LoVo (cell line): ENCODE results near the gene TTC22.
"Not testable (repeated sequence)": the region's sequence is repeated elsewhere in the genome, so short reads cannot be mapped to it uniquely, and the experiment has no call there.

ENCODE experiments used
- DNase-seq: peaks from one replicate; pipeline ENCODE4 v3.0.0-alpha.2; 2016; ENCODE audit warnings: low spot score

Gene TTC22

DNA sequence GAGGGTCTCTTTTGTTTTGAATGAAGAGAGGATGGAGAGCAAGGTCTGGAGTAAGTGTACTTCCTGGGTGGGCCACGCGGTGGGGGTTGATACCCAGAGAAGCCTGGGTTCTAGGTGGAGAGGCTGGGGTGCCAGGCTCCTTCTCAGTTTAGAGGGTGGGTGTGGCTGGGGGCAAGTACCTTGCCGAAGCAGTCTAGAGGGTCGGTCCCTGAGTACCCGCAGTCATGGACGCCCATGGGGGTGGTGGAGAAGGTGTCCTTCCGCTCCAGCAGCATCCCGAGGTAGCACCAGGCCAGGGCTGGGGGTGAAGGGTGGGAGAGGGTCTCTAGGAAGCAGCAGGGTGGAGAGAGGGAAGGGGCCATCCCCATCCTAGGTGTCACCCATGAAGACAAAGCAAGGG, 14.3 kb downstream of the TTC22 start:
- no peak for DNase-seq

DNA sequence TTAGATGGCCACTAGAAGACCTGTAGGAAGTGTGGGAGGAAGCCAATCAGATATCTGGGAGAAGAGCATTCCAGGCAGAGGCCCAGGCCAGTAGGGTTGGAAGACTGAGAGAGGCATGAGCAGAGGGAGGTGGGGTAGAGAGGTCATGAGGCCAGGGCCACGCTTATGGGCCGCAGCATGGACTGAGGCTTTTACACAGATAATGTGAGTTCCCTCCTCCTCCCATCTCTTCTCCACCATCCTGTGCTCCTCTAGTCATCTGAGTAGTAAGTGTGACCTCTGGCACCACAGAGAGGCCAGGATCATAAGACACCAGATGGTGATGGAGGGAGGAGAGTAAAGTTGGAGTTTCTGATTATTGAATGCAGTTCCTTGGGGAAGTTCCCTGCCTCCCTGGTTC, 17.1 kb downstream of the TTC22 start:
- no peak for DNase-seq

DNA sequence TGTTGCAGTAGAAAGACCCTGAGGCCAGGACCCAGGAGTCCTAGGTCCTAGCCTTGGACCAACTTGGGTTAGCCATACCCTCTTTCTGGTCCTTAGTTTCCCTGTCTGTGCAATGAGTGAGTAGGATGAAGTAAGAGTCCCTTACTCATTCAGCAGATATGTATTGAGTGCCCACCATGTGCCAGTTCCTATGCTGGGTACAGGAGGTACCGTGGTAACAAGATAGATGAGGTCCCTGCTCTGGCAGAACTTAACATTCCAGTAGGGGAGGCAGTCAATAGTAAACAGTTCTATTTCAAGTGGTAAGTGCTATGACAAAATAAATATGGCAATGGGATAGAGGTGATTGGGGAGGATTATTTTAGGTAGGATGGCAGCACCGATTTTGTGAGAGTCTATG, 18.5 kb downstream of the TTC22 start:
- DNase-seq, result no peak

DNA sequence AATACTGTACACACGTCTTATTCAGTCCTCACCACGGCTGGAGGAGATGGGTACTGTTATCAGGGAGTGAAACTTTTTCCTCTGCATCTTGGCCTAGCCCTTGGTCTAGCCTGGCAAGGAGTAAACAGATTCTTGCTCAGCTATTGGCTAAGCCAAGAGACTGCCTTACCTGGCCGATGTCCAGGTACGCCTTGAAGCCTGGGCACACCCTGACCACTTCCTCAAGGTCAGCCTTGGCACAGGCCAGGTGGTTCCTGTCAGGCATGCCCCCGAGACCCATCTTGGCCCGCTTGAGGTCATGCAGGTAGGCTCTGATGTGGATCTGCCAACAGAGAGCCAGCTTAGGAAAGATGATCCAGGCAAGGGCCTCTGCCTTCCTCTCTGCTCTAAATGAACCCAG, 19.0 kb downstream of the TTC22 start:
- no peak for DNase-seq

DNA sequence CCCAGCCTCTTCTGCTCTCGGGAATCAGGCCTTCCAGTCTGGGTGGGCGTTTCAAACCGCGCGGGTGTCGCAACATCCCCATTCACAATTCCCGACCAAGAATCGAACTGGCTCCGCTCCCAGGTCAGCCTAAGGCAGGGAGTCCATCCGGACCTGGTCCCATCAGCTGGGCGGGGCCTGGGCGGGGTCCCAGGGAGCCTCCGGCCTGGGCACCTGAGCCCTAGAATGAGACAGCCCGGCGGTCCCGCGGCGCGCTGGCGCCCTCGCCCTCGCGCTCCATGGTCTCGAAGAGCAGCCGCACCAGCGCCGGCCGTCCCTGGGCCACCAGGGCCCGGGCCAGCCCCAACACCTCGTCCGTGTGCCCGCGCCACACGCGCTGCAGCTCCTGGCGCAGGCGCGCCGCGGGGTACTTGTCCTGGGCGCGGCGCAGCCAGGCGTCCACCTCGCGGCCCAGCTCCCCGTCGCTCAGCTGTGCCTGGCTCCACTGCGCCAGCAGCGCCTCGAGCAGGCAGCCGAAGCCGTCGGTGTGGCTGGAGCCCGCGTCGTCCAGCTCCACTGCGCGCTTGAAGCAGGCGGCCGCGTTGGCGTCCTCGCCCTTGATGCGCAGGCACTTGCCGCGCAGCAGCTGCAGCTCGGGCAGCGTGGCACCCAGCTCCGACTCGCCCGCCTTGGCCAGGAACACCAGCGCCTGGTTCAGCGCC, 19.9 kb downstream of the TTC22 start:
- DNase-seq, result no peak

DNA sequence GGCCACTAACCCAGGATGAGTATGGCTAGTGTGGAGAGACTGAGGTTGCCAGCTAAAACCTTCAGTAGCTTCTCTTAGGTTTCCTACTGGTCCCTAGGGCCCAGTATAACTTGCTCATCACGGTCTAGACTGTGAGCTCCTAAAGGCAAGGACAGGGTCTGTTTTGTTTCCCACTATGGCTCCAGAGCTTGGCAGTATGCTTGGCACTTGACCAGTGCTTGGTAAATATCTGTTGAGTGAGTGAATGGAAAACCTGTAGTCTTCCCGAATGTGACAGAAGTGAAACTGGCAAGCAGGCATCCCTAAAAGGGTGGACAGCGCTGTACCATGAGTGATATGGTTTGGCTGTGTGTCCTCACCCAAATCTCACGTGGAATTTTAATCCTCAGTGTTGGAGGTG, 23.7 kb downstream of the TTC22 start:
- DNase-seq, result no peak

DNA sequence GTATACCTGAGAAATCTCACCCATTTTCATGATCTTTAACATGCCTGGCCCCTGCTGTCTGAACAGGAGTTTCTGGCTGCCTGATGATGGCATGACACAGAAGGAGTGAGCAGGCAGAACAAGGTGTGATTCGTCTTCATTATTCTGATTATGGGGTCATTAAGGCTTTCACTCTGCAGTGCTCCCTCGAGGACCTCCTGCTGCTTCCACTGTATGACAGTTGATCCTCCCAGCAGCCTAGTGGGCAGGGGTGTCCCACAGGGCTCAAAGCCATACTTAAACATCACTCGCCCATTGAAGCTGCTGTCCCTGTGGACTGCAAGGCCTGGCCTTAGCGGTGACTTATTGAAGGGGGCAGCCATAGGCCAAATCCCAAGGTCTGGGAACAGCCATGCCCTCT, 24.1 kb downstream of the TTC22 start:
- no peak for DNase-seq

DNA sequence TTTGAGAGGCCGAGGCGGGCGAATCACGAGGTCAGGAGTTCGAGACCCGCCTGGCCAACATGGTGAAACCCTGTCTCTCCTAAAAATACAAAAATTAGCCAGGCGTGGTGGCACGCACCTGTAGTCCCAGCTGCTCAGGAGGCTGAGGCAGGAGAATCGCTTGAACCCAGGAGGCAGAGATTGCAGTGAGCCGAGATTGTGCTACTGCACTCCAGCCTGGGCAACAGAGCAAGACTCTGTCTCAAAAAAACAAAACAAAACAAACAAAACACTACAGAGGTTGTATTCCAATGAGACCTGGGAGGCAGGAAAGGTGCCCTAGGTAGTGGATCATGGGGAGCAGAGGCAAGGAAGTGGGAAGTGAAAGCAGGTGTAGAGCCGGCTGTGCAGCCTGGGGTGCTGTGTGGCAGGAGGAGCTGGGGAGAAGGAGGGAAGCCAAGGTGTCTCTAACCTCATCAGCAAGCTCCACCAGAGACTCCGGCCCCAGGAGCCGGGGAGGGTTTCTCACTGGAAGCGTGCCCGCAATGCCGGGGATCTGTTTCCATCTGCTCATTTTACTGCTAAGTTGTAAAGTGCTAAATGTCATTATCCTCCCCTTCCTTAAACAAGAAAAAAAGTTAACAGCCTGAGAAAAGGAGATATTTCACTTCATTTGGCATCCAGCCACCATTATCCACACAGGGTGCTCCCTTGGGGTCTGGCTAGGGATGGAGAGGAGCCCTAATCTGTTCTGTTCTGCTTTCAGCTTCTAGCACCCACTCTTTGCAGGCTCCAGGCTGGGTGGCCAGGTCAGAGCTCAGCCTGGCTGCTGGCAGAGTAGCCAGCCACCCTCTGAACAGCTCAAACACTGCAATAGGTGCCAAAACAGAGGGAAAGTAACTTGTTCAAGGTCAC, 25.0 kb downstream of the TTC22 start:
- not testable (repeated sequence) for DNase-seq

DNA sequence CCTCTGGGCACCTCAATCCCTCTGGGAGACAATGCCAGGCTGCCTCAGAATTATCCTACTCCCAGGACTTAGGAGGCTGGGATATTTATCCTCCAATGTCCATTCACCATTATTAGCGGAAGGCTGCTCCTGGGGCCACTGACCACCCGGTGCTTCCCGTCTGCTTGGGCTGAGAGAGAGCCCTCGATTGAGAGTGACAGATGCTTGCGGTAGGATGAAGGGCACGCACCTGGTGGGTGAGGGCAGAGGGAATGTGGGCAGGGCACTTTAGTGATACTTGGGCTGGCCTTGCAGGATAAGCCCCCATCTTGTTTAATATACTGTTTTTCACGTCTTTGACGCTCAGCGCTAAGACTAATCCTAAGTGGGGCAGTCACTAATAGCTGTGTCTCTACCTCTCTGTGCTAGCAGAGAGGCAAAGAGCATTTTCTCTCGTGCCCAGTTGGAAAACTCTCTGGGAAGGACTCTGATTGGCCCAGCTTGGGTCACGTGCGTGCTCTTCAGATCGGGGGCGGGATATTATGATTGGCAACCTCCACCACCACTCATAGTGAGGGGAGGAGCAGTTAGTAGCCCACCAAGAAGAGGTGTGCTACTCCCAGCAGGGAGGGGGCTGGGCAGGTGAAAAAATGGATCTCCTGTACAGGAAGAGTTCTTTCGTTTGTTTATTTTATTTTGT, 26.2 kb downstream of the TTC22 start:
- DNase-seq, result no peak

DNA sequence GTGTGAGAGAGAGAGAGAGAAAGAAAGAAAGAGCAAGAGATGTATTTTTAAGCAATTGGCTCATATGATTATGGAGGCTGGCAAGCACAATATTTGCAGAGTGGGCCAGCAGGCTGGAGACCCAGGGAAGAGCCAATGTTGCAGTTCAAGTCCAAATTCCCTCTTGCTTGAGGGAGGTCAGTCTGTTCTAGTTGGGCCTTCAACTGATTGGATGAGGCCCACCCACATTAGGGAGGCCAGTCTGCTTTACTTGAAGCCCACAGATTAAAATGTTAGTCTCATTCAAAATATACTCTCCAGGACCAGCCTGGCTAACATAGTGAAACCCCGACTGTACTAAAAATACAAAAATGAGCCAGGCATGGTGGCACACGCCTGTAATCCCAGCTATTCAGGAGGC, 28.2 kb downstream of the TTC22 start:
- DNase-seq, result no peak

DNA sequence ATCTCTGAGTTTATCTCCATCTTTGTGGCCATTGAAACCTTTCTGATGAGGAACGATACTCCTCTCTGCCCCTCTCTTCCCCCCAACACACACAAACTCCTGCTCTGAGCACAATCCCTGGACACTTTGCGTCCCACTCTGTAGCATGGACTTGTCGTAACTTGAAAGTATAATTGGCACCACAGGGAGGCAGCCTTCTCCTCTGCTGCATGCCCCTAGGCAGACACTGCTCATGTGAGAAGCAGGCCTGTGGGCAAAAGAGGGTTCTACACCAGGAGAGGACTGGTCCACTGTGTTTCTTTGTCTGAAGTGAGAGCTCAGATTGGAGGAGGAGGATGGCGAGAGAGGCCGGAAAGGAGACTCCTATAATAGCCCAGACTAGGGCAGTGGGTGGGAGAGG, 33.0 kb downstream of the TTC22 start:
- DNase-seq, result no peak

DNA sequence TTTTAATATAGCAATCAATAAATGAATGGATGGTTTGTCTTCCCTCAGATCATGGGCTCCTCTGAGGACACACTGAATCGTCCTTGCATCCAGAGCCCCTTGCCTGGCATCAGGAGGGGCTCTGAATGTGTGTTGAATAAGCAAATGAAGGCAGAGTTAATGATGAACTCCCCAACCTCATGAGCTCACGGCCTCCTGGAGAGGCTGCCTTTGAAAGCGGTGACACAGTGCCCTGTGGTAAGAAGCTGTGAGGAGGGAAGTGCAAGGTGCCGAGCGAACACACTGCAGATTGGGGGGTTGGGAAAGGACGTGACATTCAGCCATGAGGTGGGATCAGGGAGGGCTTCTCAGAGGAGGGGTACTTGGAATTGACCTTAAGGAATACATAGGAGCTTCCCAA, 33.6 kb downstream of the TTC22 start:
- DNase-seq, result no peak

DNA sequence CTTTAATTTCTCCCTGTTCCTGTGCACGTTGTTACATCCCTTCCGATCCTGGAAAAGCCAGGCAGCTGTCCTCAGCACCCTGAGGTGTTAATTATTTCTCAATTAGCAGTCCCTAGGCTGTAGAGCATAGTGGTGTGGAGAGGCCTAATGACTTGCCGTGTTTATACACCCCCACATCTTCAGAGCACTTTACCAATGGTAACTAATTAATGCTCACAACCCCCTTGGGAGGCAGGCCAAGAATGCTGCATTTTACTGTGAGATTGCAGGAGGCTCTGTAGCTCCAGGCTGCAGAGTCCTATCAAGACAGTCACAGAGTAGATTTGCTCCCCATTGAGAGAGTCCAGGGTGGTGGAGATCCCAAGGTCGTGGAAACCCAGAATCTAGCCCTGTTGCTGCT, 34.4 kb downstream of the TTC22 start:
- no peak for DNase-seq

DNA sequence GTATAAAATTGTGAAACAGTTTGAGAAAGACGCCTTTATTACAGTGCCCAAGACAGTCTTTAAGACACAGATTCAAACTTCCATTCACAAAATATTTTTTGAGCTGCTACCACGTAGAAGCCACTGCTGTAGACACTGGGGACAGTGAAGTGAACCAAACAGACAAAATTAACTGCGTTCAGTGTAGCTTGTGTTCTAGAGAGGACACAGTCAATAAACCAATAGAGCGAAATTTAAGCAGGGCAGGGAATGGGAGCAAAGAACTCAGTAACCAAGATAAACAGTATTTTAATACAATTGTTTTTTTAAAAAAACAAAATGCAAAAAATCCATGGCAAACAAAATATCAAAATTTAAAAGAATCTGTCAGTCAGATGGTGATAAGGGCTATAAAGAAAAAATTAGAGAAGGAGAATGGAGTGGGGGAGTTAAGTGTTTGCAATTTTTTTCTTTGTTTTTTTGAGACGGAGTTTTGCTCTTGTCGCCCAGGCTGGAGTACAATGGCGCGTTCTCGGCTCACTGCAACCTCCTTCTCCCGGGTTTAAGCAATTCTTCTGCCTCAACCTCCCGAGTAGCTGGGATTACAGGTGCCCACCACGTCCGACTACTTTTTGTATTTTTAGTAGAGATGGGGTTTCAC, 36.1 kb downstream of the TTC22 start:
- DNase-seq, result no peak

DNA sequence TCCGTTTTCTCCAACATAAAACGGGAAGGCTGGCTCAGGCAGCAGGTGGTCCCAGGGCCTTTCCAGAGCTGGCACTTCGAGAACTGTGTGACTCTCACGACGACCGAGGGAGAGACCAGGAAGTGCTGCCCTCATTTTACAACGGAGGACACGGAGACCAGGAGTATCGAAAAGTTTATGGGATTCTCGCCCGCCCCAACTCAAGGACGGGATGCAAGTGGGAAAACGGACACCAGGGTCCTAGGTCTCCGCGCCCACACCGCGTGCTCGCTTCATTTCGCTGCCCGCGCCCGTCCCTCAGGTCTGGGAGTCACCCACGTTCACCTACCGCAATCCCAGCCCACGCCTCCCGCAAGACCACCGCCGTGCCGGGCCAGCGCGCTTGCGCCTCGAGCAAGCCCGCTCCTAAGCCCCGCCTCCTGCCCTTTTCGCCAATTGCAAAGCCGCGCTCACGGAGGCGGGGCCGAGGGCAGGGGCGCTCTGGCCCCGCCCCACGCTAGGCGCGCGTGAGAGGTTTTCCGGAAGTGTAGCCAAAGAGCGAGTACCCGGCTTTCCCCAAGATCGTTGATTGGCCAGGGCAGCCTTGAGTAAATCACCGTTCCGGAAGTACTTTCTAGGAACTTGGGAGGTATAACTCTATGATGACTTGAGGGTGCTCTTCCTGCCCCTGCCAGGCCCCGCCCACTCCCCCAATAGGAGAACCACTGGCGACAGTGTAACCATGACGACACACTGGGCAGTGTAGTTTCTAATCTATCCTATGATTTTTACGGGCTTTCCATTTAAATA, 36.8 kb downstream of the TTC22 start, which contains the start of gene PARS2:
PARS2 (minus strand) TSS at position 391 of the 789 bp plus-strand sequence. CDS start 5,362 bp downstream, outside the sequence.
- peak; percentile 100 for DNase-seq

DNA sequence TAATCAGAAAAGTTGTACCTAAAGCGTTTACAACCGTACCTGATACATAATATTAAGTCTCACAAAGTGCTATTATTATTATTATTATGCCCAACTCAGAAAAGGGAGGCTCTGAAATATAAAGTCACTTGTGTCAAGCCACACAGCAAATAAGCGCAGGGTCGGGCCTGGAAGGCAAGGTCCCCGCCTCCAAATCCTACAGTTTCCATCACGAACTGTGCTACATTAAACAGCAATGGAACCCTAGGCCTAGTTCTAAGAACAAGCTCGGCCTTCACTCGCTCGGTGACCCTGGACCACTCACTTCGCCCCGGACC, 37.3 kb downstream of the TTC22 start:
- DNase-seq, result no peak

DNA sequence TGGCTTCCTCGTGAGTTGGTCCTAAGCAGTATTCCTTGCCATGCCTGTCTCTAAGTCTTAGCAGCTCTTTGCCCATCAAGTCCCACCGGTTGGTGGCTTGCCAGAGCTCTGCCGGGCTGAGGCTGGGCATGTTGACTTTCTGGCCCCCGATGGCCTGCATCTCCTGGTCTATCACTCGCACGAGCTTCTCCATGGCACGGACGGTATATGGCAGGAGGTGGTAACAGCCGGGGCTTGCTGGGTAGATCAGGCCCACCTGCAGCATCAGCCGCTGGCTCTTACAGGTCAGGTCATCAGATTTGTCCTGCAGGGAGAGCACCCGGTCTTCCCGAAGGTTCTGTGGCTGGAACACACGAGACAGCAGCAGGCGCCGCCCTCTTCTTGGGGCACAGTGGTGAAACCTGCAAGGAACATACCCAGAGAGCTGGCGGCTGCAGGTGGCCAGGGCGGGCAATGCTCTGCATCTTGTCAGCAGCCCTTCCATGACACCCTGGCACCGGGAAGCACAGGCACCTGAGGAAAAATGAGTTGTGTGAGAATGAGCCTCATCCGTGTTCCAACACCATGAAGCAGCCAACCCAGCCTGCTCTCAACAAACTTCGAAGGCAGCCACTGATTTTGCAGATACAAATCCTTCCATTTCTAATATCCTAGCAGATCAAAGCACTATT, 42.3 kb downstream of the TTC22 start:
- DNase-seq, result no peak

DNA sequence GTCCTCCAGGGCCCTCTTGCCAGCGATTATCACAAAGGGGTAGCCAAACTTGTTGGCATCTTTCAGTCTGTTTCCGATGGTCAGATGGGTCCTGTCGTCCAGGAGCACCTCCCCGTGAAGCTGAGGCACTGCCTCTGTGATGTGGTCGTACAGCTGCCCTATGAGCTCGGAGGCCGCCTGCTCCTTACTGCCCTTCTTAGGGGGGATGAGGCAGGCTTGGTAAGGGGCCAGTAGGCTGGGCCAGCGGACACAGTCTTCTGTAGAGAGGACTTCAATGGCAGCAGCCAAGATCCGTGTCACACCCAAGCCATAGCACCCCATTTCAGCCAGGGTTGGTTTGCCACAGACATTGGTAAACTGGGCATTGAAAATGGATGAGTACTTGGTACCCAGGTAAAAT, 43.3 kb downstream of the TTC22 start:
- no peak for DNase-seq

DNA sequence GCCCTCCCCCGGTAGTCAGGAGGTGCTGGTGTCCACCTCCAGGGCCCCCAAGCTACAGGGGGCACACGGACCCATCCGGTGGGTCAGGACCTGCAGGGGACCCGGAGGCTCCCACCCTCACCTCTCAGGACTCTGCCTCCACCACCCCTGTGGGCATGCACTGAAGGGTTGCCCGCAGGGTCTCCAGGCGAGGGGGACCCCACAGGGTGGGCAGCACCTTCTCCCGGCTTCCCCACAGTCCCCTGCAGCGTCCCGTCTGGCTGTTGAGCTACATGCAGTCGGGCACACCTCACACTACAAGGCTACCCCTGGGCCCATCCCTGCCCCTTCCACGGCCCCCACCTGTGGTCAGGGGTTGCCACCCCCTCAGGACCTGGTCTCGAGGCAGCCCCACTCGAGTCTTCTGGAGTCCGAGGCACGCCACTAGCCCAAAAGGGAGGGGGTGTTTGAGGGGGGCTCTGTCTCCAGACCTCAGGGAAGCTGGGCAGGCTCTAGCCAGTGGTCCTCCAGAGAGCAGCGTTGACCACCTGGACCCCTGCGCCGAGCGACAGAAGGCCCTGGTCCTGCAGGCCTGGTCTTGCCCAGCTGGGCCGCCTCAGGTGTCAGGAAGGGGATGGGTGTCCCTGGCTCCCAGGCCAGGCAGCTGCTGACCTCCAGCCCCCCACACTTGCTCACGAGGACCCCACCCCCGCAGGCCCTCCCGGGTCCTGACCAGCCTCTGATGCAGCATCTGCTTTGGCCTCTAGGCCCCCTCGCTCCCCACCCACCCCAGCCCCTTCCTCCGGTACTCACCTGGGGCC, 46.4 kb downstream of the TTC22 start:
- no peak for DNase-seq

DNA sequence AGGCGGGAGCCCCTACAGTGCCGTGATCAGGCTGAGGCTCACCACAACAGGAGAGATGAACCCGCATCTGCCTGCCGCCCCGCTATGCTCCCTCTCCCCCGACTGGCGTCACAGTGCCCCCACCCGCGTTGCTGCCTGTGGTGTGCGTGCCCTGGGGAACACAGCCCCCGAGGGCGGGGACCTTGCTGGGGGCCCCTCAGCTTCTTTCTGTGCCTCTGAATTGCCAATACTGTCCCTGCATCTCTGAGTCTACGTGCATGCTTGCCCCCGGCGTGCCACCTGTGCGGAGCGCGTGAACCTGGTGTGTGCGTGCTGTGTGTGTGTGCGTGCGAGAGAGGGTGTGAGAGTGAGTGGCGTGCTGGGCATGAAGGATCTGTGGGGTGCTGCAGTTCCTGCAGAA, 47.1 kb downstream of the TTC22 start:
- DNase-seq, result no peak
